GM12801 (cell line): ENCODE results near the gene GABRG3.

Experiments
- TF ChIP-seq, protein P1 (sequence below): IDR thresholded peaks from one replicate; pipeline ENCODE4 v1.5.1; 2011; ENCODE audit warnings: control low read depth; ENCODE audit not compliant: insufficient read length; ENCODE audit errors: extremely low read depth

Gene GABRG3

DNA sequence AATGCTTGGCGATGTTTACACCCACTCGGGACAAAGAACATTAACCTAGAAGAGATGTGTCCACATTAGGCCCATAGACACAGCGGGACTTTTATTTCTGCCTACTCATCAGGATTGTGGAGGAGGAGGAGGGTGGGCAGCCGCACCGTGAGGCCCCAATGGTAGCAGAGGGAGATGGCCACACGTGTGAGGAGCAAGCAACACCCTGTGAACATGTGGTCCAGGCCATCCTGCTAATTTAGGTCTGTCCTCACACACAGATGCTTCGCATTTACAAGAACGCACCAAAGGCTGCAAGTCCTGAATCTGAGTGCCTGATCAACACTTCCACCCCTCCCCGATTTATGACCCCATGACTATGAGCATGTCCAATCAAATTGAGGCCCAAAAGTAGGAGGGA is 560.0 kb downstream of the GABRG3 start:
- TF ChIP-seq, protein P1, sequence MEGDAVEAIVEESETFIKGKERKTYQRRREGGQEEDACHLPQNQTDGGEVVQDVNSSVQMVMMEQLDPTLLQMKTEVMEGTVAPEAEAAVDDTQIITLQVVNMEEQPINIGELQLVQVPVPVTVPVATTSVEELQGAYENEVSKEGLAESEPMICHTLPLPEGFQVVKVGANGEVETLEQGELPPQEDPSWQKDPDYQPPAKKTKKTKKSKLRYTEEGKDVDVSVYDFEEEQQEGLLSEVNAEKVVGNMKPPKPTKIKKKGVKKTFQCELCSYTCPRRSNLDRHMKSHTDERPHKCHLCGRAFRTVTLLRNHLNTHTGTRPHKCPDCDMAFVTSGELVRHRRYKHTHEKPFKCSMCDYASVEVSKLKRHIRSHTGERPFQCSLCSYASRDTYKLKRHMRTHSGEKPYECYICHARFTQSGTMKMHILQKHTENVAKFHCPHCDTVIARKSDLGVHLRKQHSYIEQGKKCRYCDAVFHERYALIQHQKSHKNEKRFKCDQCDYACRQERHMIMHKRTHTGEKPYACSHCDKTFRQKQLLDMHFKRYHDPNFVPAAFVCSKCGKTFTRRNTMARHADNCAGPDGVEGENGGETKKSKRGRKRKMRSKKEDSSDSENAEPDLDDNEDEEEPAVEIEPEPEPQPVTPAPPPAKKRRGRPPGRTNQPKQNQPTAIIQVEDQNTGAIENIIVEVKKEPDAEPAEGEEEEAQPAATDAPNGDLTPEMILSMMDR: no peak

DNA sequence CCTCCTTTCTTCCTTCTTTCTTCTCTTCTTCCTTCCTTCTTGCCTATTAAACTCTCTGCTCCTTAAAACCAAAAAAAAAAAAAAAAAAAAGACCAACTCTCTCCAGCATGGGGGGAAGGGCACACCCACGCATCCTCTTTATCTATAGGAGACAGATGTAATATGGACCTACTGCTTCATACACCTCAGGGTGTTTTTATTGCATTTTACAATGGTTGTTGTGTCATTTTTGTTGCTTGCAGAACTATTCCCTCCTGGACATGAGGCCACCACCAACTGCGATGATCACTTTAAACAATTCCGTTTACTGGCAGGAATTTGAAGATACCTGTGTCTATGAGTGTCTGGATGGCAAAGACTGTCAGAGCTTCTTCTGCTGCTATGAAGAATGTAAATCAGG is 561.4 kb downstream of the GABRG3 start:
- TF ChIP-seq, protein P1: no peak

DNA sequence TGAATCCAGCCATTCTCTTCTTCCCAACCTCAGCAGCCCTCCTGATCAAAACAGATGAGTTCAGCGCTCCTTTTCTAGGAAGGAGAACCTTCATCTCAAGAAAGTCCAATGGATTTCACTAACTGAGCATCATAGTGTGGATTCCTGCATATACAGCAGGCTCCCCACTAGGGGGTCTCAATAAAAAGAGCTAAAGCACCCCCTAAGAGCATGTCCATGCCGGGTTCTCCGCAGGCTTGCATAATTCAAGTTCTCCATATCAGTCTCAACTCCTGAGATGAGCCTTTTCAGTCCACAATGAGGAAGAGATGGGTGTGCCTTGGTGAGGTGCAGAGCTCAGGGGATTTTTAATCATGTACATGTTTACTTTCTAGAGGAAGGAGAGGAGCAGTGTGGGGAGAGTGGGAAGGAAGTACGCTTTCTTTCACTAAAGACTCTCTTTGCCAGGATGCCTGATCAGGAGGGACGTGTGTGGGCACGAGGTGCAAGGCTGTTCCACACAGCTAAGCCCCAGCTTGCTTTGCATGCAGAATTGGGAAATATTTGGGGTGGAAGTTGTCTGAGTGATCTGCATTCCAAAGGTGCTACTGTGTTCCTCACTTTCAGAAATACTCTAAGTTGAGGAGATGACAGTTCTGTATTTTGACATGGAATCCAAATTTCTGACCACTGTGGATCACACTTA is 564.6 kb downstream of the GABRG3 start:
- TF ChIP-seq, protein P1: no peak

DNA sequence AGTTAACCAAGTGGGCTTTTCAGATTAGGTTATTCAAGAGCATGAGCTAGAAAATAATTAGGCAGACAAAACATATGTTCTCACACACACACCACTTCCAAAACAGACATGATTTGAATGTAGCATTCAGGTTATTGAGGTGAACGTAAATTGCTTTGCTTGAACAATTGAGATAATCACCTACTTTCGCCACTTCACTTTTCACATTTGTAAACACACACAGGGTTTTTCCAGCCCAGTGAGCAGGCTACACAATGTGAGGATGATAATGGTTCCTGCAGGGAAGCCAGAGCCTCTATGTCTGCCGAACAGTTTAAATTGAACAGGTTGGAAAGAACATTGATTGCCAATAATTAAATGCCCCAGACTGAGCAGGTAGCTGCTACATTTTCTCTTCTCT is 567.3 kb downstream of the GABRG3 start:
- TF ChIP-seq, protein P1: no peak

DNA sequence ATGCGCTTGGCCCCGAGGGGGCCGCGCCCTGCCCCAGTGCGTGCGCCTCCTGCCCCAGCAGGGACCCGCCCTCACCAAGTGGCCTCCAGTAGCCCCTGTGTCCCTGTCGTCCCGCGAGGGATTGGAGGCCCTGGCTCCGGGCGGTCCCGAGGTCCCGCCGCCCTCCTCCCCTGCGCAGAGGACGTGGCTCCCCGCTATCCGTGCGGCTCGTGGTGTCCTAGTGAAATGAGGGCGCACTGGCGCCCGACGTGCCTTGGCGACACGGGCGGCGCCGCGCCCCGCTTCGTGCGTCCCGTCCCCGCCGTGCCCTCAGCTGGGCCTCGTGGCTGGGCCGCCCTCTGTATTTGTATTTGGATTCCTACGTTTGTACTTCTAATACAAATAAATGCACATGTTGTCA is 570.6 kb downstream of the GABRG3 start:
- TF ChIP-seq, protein P1: no peak

DNA sequence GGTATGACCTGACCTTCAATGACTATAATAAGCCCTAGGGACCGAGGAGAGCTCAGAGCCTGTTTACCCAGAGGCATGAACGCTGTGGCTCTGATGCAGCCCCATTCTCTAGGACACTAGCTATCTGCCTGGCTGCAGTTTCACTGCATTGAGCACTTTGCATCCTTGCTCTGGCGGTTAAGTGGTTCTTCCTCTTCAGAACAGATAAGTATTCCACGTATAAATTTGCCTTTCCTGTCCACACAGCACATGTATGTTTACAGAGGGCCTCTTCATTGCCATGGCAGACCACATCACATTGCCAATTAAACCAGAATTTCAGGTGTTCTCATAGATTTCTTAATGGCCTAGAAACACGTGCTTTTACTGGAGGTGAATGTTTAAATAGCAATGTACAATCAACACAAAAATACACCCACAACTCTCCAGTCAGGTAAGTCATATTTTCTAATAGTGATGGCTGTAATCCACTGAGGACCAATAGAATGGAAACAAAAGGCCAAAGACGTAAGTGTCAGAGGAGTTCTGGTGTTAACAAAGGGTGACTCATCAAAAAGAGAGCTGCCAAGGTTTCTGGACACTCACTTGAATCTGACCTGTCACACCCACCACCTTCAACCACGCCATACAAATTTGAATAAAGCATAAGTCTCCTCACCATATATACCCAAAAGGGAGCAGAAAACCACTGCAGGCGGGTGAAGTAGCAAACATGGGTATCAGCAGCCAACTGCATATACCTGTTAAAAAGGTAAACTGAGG is 574.7 kb downstream of the GABRG3 start:
- TF ChIP-seq, protein P1: no peak

DNA sequence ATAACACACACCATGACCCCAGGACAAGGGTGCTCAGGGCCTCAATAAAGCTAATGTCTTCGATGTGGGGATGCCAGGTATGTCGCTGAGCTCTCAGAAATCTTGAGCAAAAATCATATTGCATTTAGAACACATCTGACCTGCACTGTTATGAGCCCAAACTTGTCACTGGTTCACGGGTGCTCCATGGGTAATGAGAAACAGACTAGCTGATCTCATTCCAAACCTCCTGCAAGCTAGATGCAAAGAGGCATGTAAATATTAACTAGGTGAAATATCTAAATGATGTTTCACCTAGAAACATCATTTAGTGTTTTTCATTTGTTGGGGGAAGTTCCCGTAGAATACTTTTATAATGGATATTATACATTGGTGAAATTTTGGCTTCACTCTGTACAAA is 578.8 kb downstream of the GABRG3 start:
- TF ChIP-seq, protein P1: no peak
